GM12878 (cell line): ENCODE results near the gene MYH9. TPM values are rescaled to one million over a fixed set of nuclear protein-coding genes. Genes with fewer than 3 reads are reported as not detected.

Experiments used
- EED ChIP-seq: sonication (generic); IDR thresholded peaks from 2 replicates; pipeline ENCODE4 v1.6.1; 2016; ENCODE audit warnings: antibody characterized with exemption, low read depth
- HCFC1 ChIP-seq: fragments of 150-350 bp; IDR thresholded peaks from 2 replicates; pipeline ENCODE4 v1.6.1; 2014; ENCODE audit warnings: low read length
- HDGF ChIP-seq: fragments of 450-650 bp; IDR thresholded peaks from 2 replicates; pipeline ENCODE4 v1.6.1; 2016; ENCODE audit warnings: antibody characterized with exemption
- JUNB ChIP-seq: IDR thresholded peaks from 2 replicates; pipeline ENCODE4 v1.6.1; 2016; ENCODE audit warnings: antibody characterized with exemption, mild to moderate bottlenecking
- LARP7 ChIP-seq: fragments of 450-650 bp; IDR thresholded peaks from 2 replicates; pipeline ENCODE4 v1.6.1; 2017; ENCODE audit warnings: mild to moderate bottlenecking
- NFYA ChIP-seq: IDR thresholded peaks from 2 replicates; pipeline ENCODE4 v1.6.1; 2011; ENCODE audit warnings: low read depth, mild to moderate bottlenecking, low read length, improper control_type of control experiment, borderline replicate concordance
- POLR2AphosphoS5 ChIP-seq: IDR thresholded peaks from 2 replicates; pipeline ENCODE4 v1.6.1; 2011; ENCODE audit warnings: mild to moderate bottlenecking, low read length, inconsistent platforms
- SP1 ChIP-seq: IDR thresholded peaks from one replicate; pipeline ENCODE4 v1.6.1; 2011; ENCODE audit warnings: low read depth, low read length
- STAT1 ChIP-seq: fragments of 450-650 bp; conservative IDR thresholded peaks from 2 replicates; pipeline ENCODE4 v1.6.1; 2014; ENCODE audit warnings: antibody characterized with exemption, mild to moderate bottlenecking
- TAF1 ChIP-seq: IDR thresholded peaks from 2 replicates; pipeline ENCODE4 v1.6.1; 2011; ENCODE audit warnings: mild to moderate bottlenecking, low read depth, low read length, borderline replicate concordance
- TBL1XR1 ChIP-seq: IDR thresholded peaks from 2 replicates; pipeline ENCODE4 v1.6.1; 2012; ENCODE audit warnings: low read depth, low read length, improper control_type of control experiment
- ZNF622 ChIP-seq: fragments of 450-650 bp; IDR thresholded peaks from 2 replicates; pipeline ENCODE4 v1.6.1; 2017; ENCODE audit warnings: mild to moderate bottlenecking, inconsistent platforms
- polyA plus RNA-seq, 11 experiments: library from polyadenylated mRNA; depleted of rRNA in 4 of 11; unstranded in 6 of 11; stranded (reverse) in 5 of 11; fragments of >200 nt; fragmentation: Nextera tagmentation in 4 of 11; fragmentation: Illumina TruSeq in 1 of 11; extraction: Ambion mirVana in 4 of 11; extraction: Trizol in 1 of 11; gene quantifications; 1 replicate in 1 of 11; 2 replicates in 10 of 11; pipeline versions ENCODE4 v1.2.1 to v1.2.3, GENCODE V29; 2011 to 2016; ENCODE audit warnings: inconsistent platforms in 2 of 11, missing spikeins in 2 of 11, low read depth in 1 of 11
- total RNA-seq, 4 experiments: library from RNA; depleted of rRNA in 3 of 4; stranded (reverse); fragments of >200 nt in 3 of 4; fragmentation: Illumina TruSeq in 1 of 4; extraction: Trizol in 1 of 4; gene quantifications; 2 replicates each; pipeline versions ENCODE4 v1.2.1 to v1.2.3, GENCODE V29; 2013 to 2021
- TF ChIP-seq, protein P1 (sequence below): fragments of 450-650 bp; IDR thresholded peaks from 2 replicates; pipeline ENCODE4 v1.6.1; 2016; ENCODE audit warnings: mild to moderate bottlenecking, moderate library complexity, borderline replicate concordance
- TF ChIP-seq, protein P2 (sequence below): fragments of 450-650 bp; formaldehyde crosslinking; IDR thresholded peaks from 2 replicates; pipeline ENCODE4 v1.4.0; 2020; ENCODE audit warnings: mild to moderate bottlenecking, moderate library complexity
- TF ChIP-seq, protein P3 (sequence below): fragments of 450-650 bp; IDR thresholded peaks from 2 replicates; pipeline ENCODE4 v1.6.1; 2017; ENCODE audit warnings: mild to moderate bottlenecking, low read depth, inconsistent platforms; ENCODE audit not compliant: poor library complexity, severe bottlenecking
- TF ChIP-seq, protein P4 (sequence below): fragments of 450-650 bp; IDR thresholded peaks from 2 replicates; pipeline ENCODE4 v1.6.1; 2018; ENCODE audit warnings: borderline replicate concordance, mild to moderate bottlenecking; ENCODE audit not compliant: partially characterized antibody

MYH9 gene
- total and polyA plus RNA-seq, 10 of the 15 experiments (the other 5 are each of a cell fraction or from before 2014, with no cell fraction given), result 5.1 to 525 (median 145) TPM

DNA sequence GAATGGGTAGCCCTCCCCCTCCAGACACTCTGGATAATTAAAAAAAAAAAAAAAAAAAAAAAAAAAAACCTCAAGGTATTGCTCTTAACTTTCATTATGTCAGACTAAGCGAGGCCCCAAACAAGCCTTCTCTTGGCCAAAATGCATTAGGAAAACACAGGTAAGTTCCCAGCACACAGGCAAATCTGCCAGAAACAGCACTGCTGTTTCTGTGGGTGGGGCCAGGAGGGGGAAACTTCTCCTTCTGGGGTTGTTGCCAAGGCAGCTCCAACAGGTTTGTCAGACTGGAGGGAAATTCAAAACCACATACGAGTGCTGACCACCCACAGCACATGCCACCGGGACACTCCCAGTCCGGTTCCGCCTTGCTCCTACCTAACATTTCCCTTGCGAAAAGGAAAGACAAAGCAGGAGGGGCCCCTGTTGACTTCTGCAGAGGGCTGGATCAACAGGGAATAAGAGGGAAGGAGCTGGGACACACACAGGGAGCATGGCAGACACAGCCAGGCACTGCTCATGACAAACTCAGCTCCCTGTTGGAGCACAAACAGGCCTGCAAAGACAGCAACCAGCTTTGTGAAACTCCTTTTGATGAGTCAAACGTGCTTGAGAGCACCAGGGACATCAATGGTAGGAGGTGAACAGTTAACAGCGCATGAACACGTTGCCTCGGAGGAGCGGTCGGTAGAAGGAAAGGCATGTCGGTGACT, 55.0 kb downstream of the MYH9 start (continued):
- TF ChIP-seq, protein P1, sequence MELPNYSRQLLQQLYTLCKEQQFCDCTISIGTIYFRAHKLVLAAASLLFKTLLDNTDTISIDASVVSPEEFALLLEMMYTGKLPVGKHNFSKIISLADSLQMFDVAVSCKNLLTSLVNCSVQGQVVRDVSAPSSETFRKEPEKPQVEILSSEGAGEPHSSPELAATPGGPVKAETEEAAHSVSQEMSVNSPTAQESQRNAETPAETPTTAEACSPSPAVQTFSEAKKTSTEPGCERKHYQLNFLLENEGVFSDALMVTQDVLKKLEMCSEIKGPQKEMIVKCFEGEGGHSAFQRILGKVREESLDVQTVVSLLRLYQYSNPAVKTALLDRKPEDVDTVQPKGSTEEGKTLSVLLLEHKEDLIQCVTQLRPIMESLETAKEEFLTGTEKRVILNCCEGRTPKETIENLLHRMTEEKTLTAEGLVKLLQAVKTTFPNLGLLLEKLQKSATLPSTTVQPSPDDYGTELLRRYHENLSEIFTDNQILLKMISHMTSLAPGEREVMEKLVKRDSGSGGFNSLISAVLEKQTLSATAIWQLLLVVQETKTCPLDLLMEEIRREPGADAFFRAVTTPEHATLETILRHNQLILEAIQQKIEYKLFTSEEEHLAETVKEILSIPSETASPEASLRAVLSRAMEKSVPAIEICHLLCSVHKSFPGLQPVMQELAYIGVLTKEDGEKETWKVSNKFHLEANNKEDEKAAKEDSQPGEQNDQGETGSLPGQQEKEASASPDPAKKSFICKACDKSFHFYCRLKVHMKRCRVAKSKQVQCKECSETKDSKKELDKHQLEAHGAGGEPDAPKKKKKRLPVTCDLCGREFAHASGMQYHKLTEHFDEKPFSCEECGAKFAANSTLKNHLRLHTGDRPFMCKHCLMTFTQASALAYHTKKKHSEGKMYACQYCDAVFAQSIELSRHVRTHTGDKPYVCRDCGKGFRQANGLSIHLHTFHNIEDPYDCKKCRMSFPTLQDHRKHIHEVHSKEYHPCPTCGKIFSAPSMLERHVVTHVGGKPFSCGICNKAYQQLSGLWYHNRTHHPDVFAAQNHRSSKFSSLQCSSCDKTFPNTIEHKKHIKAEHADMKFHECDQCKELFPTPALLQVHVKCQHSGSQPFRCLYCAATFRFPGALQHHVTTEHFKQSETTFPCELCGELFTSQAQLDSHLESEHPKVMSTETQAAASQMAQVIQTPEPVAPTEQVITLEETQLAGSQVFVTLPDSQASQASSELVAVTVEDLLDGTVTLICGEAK, result no peak
- TF ChIP-seq STAT1 (no peak), HCFC1 (no peak), ZNF622 (no peak), TBL1XR1 (no peak), NFYA (no peak), TAF1 (no peak), JUNB (no peak), SP1 (peak; percentile 23), POLR2AphosphoS5 (peak; percentile 46), HDGF (0 out of 2 replicates have a peak, but pooled peaks have one; percentile 37), EED (peak; percentile 40; the same call in 1 of the 2 replicates), LARP7 (no peak)
- TF ChIP-seq, protein P2, sequence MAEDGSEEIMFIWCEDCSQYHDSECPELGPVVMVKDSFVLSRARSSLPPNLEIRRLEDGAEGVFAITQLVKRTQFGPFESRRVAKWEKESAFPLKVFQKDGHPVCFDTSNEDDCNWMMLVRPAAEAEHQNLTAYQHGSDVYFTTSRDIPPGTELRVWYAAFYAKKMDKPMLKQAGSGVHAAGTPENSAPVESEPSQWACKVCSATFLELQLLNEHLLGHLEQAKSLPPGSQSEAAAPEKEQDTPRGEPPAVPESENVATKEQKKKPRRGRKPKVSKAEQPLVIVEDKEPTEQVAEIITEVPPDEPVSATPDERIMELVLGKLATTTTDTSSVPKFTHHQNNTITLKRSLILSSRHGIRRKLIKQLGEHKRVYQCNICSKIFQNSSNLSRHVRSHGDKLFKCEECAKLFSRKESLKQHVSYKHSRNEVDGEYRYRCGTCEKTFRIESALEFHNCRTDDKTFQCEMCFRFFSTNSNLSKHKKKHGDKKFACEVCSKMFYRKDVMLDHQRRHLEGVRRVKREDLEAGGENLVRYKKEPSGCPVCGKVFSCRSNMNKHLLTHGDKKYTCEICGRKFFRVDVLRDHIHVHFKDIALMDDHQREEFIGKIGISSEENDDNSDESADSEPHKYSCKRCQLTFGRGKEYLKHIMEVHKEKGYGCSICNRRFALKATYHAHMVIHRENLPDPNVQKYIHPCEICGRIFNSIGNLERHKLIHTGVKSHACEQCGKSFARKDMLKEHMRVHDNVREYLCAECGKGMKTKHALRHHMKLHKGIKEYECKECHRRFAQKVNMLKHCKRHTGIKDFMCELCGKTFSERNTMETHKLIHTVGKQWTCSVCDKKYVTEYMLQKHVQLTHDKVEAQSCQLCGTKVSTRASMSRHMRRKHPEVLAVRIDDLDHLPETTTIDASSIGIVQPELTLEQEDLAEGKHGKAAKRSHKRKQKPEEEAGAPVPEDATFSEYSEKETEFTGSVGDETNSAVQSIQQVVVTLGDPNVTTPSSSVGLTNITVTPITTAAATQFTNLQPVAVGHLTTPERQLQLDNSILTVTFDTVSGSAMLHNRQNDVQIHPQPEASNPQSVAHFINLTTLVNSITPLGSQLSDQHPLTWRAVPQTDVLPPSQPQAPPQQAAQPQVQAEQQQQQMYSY, result no peak
- TF ChIP-seq, protein P3, sequence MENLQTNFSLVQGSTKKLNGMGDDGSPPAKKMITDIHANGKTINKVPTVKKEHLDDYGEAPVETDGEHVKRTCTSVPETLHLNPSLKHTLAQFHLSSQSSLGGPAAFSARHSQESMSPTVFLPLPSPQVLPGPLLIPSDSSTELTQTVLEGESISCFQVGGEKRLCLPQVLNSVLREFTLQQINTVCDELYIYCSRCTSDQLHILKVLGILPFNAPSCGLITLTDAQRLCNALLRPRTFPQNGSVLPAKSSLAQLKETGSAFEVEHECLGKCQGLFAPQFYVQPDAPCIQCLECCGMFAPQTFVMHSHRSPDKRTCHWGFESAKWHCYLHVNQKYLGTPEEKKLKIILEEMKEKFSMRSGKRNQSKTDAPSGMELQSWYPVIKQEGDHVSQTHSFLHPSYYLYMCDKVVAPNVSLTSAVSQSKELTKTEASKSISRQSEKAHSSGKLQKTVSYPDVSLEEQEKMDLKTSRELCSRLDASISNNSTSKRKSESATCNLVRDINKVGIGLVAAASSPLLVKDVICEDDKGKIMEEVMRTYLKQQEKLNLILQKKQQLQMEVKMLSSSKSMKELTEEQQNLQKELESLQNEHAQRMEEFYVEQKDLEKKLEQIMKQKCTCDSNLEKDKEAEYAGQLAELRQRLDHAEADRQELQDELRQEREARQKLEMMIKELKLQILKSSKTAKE, result no peak
- TF ChIP-seq, protein P4, sequence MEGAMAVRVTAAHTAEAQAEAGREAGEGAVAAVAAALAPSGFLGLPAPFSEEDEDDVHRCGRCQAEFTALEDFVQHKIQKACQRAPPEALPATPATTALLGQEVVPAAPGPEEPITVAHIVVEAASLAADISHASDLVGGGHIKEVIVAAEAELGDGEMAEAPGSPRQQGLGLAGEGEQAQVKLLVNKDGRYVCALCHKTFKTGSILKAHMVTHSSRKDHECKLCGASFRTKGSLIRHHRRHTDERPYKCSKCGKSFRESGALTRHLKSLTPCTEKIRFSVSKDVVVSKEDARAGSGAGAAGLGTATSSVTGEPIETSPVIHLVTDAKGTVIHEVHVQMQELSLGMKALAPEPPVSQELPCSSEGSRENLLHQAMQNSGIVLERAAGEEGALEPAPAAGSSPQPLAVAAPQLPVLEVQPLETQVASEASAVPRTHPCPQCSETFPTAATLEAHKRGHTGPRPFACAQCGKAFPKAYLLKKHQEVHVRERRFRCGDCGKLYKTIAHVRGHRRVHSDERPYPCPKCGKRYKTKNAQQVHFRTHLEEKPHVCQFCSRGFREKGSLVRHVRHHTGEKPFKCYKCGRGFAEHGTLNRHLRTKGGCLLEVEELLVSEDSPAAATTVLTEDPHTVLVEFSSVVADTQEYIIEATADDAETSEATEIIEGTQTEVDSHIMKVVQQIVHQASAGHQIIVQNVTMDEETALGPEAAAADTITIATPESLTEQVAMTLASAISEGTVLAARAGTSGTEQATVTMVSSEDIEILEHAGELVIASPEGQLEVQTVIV, result no peak
